Psoas muscle (tissue), 8 donors: ENCODE results near the gene HOXC5. TPM values are rescaled to one million over a fixed set of nuclear protein-coding genes. Genes with fewer than 3 reads are reported as not detected.

Source experiments
- ATAC-seq, 4 donors: fragments of 200-7000 bp; cut with Tn5 transposase; one replicate each; pipeline ENCODE4 v1.9.1; 2020; ENCODE audit warnings: moderate library complexity in 3 of 4, mild to moderate bottlenecking in 2 of 4
- DNase-seq, 2 donors: peaks; one replicate each; pipeline ENCODE4 v3.0.0-alpha.2; 2020
- H3K27ac ChIP-seq: fragments of 200-600 bp; one replicate; pipeline ENCODE4 v1.8.0; 2022
- H3K27me3 ChIP-seq, 3 donors: fragments of 200-600 bp in 1 of 3; one replicate each; pipeline versions ENCODE4 v1.6.1 to v1.8.0; 2013 to 2022; ENCODE audit warnings: low read length in 2 of 3, mild to moderate bottlenecking in 2 of 3, moderate library complexity in 1 of 3; ENCODE audit not compliant: insufficient read depth in 3 of 3
- H3K36me3 ChIP-seq, 2 donors: fragments of 200-600 bp in 1 of 2; one replicate each; pipeline versions ENCODE4 v1.6.1 to v1.8.0; 2013 to 2022; ENCODE audit warnings: low read depth in 1 of 2, mild to moderate bottlenecking in 1 of 2, moderate library complexity in 1 of 2; ENCODE audit not compliant: insufficient read depth in 1 of 2
- H3K4me1 ChIP-seq: fragments of 200-600 bp; one replicate; pipeline ENCODE4 v1.8.0; 2022
- H3K4me3 ChIP-seq: fragments of 200-600 bp; one replicate; pipeline ENCODE4 v1.8.0; 2022; ENCODE audit warnings: mild to moderate bottlenecking
- H3K9me3 ChIP-seq: fragments of 200-600 bp; one replicate; pipeline ENCODE4 v1.8.0; 2022
- CTCF ChIP-seq: fragments of 200-600 bp; IDR thresholded peaks from one replicate; pipeline ENCODE4 v1.8.0; 2022; ENCODE audit warnings: antibody characterized with exemption
- WGBS, 3 donors: extraction: QIAGEN DNeasy Blood & Tissue Kit; methylation state at CpG; one replicate each; pipeline versions ENCODE4 v1.1.6 to v1.1.7; 2013; 5-methylcytosine and 5-hydroxymethylcytosine counted together
- intact Hi-C, 2 donors: fragments of 100-400 bp; cut with DNase I; formaldehyde crosslinking; loops; one replicate each; pipeline versions ENCODE4 v1.11.0 to v1.14.2; 2022
- polyA plus RNA-seq, 3 donors: library from polyadenylated mRNA; stranded (reverse); fragments of 200-250 nt; gene quantifications; one replicate each; pipeline ENCODE4 v1.2.3, GENCODE V29; 2013
- total RNA-seq, 4 donors: library from RNA; stranded (reverse); fragmentation: NEBNext Ultra II Directional in 2 of 4; extraction: Animal tissue kit (Norgen Biotek cat#: 25700) in 2 of 4; gene quantifications; one replicate each; pipeline versions ENCODE4 v1.2.1 to v1.2.4, GENCODE V29; 2021 to 2023
- donor health status: healthy with polysubstance abuse.
- donor health status: DM: no; HTN: no; CAD: no; lungs with moderate emphysema.
- donor health status: Bipolar disorder and iron deficiency.
- donor health status: healthy.
- donor health status: DM: yes; HTN: yes; CAD: no.
- donor health status: DM: no; HTN: no; CAD: no.
- donor health status: DM: no; HTN: no; CAD: no.
- donor health status: DM: yes; HTN: yes; CAD: no.

HOXC5 gene
- total and polyA plus RNA-seq, 7 donors, result 0.03 to 3.3 (median 0.58) TPM

- no peaks in the 10 kb centered on the region for H3K9me3 ChIP-seq
- no peak for TF ChIP-seq CTCF
- intact Hi-C loops, result loop anchor here in 1 of 2 donors (10.0 kb wide), 1 partner anchor 97 kb away; no protein-coding TSS in a partner anchor
- no peak overlapping the region for H3K4me3 ChIP-seq
- H3K27ac ChIP-seq, result peak overlapping the region; percentile 58
- peaks cover 5% of the 10 kb centered on the region for H3K4me1 ChIP-seq
- H3K27me3 ChIP-seq, result no peaks in the 10 kb centered on the region
- H3K36me3 ChIP-seq, result no peaks in the 10 kb centered on the region
- ATAC-seq (no peak), DNase-seq (no peak)
- 65 to 70% (median 66%) methylated on average over 14 of the region's 14 CpGs for WGBS, 3 donors
These were observed 4.8 kb downstream of the HOXC5 start for GRCh38 chr12:54037360-54038283.

- Histone ChIP-seq H3K4me1 (no peaks in the 10 kb centered on the region), H3K27me3 (no peaks in the 10 kb centered on the region), H3K27ac (peak overlapping the region; percentile 58), H3K4me3 (no peak overlapping the region), H3K36me3 (no peaks in the 10 kb centered on the region), H3K9me3 (no peaks in the 10 kb centered on the region)
- DNase-seq (no peak), ATAC-seq (no peak)
- no peak for TF ChIP-seq CTCF
- WGBS, 3 donors, result 51 to 65% (median 54%) methylated on average over 5 of the region's 5 CpGs
- intact Hi-C loops, result loop anchor here in 1 of 2 donors (10.0 kb wide), 1 partner anchor 96 kb away; no protein-coding TSS in a partner anchor
These were observed 5.5 kb downstream of the HOXC5 start for GRCh38 chr12:54038284-54038870.

GRCh38 chr12:54038871-54039414 lies 6.1 kb downstream of the HOXC5 start:
- no peaks in the 10 kb centered on the region for H3K4me1 ChIP-seq
- no peaks in the 10 kb centered on the region for H3K9me3 ChIP-seq
- H3K36me3 ChIP-seq, result no peaks in the 10 kb centered on the region
- no peak for TF ChIP-seq CTCF
- H3K27me3 ChIP-seq, result peaks cover 0 to 1% (median 0%) of the 10 kb centered on the region in 3 donors
- peak overlapping the region; percentile 58 for H3K27ac ChIP-seq
- ATAC-seq, result peak; percentile 68 to 86 (median 81)
- 43 to 50% (median 45%) methylated on average over 9 of the region's 9 CpGs for WGBS, 3 donors
- intact Hi-C loops, result loop anchor here in 1 of 2 donors (10.0 kb wide), 1 partner anchor 96 kb away; no protein-coding TSS in a partner anchor
- peak overlapping the region; percentile 25 for H3K4me3 ChIP-seq
- DNase-seq, result peak; percentile 68 to 88

- Histone ChIP-seq H3K4me3 (peak overlapping the region; percentile 31), H3K36me3 (no peaks in the 10 kb centered on the region), H3K27ac (peak overlapping the region; percentile 53), H3K27me3 (peaks cover 0 to 5% (median 0%) of the 10 kb centered on the region in 3 donors), H3K9me3 (no peaks in the 10 kb centered on the region), H3K4me1 (no peaks in the 10 kb centered on the region)
- WGBS, 3 donors, result 35 to 49% (median 37%) methylated on average over 16 of the region's 16 CpGs
- DNase-seq (peak; percentile 62 to 80), ATAC-seq (peak in 2 of 4 donors; percentile 3 to 48)
- no peak for TF ChIP-seq CTCF
- intact Hi-C loops, result loop anchor here in 1 of 2 donors (10.0 kb wide), 1 partner anchor 95 kb away; no protein-coding TSS in a partner anchor
These were observed 6.7 kb downstream of the HOXC5 start for GRCh38 chr12:54039417-54040147.
